ENCODE results near the gene NDC80. TPM values are rescaled to one million over a fixed set of nuclear protein-coding genes. Genes with fewer than 3 reads are reported as not detected.
A peak's percentile ranks its signal among the peaks of the same experiment; 100 is the strongest.

Gene NDC80
- total and polyA plus RNA-seq, 2 experiments from 2014 or later = 8.4 to 23.2 TPM

DNA sequence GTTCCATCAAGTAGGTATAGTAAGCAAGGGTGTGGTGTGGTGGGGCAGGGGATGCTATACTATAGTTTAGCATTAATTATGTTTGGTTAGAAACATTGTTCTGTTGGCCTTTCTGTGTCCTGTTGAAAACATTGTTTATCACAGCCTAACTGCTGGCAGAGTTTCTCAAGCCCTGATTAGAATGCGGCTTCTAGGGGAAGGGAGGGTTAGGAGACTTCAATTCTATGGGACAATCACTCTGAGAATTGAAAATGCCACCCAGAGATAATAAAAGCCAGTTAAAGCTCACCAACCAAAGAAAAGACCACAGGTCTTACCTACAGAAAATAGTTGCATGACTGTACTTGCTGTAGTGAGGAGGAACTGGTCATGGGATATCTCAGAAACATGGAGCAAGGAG lies 64.2 kb downstream of the NDC80 start:
- no peak for TF ChIP-seq CTCF (IDR thresholded peaks at IDR 0.05; ENCODE audit: low read depth, low read length)
- H3K27ac ChIP-seq = no peak overlapping the region

GRCh38 chr18:2636126-2636631 lies 64.8 kb downstream of the NDC80 start:
- Histone ChIP-seq H3K4me3 (no peak overlapping the region), H3K36me3 (no peaks in the 10 kb centered on the region), H3K9me3 (ENCODE audit: low read depth) (no peaks in the 10 kb centered on the region), H3K27me3 (no peaks in the 10 kb centered on the region), H3K4me1 (ENCODE audit: low read depth) (no peaks in the 10 kb centered on the region), H3K27ac (no peak overlapping the region)
- peak in 1 of 2 donors; percentile 39 for DNase-seq (ENCODE audit: low read depth in 1 of 2, low spot score in 1 of 2)
- no peak for TF ChIP-seq CTCF (IDR thresholded peaks at IDR 0.05; ENCODE audit: low read depth, low read length)

More for the DNA sequence above, 64.2 kb downstream of the NDC80 start:
- no peaks in the 10 kb centered on the region for H3K27me3 ChIP-seq
- H3K4me3 ChIP-seq = no peak overlapping the region
- H3K36me3 ChIP-seq = no peaks in the 10 kb centered on the region
- no peaks in the 10 kb centered on the region for H3K4me1 ChIP-seq (ENCODE audit: low read depth)
- no peak for DNase-seq (ENCODE audit: low read depth in 1 of 2, low spot score in 1 of 2)
- no peaks in the 10 kb centered on the region for H3K9me3 ChIP-seq (ENCODE audit: low read depth)

DNA sequence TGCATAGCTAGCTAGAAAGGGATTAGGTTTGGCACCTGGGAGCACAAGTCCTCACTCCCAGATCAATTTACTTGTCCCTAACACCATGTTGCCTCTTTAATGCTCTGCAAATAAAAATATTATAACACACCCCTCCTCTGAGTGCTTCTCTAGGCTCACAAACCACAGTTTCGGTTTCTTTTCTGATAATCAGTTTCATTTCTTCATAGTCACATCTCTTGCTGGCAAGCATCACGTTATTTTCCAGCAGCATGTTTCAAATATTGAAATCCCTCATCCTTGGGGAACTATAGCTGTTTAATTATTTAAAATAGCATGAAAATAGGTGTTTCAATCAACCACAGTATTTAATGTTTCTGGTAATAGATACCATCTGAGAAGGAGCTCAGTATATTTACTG lies 70.3 kb downstream of the NDC80 start:
- no peak overlapping the region for H3K4me3 ChIP-seq
- no peak for TF ChIP-seq CTCF (IDR thresholded peaks at IDR 0.05; ENCODE audit: low read depth, low read length)
- no peaks in the 10 kb centered on the region for H3K27me3 ChIP-seq
- H3K4me1 ChIP-seq (ENCODE audit: low read depth) = no peaks in the 10 kb centered on the region
- H3K9me3 ChIP-seq (ENCODE audit: low read depth) = no peaks in the 10 kb centered on the region
- DNase-seq (ENCODE audit: low read depth in 1 of 2, low spot score in 1 of 2) = peak in 1 of 2 donors; percentile 50
- H3K36me3 ChIP-seq = no peaks in the 10 kb centered on the region
- H3K27ac ChIP-seq = no peak overlapping the region

DNA sequence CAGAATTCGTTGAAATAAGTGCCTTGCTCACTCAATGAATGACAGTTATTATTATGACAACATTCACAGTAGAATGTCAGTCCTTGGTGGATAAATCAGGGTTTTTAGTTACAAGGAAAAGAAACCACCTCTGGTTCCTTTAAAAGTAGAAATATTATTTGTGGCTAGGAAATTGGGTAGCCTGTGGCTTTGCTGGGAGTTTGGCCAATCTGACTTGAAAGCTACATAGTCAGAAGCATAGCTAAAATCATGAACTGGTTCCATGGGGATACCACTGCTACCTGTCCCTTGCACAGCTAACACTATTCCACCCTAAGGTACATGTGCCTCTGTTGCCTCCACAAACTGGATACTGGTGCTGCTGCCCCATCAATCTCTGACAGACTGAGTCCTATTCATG lies 71.4 kb downstream of the NDC80 start:
- H3K27me3 ChIP-seq = no peaks in the 10 kb centered on the region
- no peak for DNase-seq (ENCODE audit: low read depth in 1 of 2, low spot score in 1 of 2)
- no peak overlapping the region for H3K27ac ChIP-seq
- H3K9me3 ChIP-seq (ENCODE audit: low read depth) = no peaks in the 10 kb centered on the region
- H3K4me1 ChIP-seq (ENCODE audit: low read depth) = no peaks in the 10 kb centered on the region
- TF ChIP-seq CTCF (IDR thresholded peaks at IDR 0.05; ENCODE audit: low read depth, low read length) = no peak
- no peak overlapping the region for H3K4me3 ChIP-seq
- no peaks in the 10 kb centered on the region for H3K36me3 ChIP-seq

DNA sequence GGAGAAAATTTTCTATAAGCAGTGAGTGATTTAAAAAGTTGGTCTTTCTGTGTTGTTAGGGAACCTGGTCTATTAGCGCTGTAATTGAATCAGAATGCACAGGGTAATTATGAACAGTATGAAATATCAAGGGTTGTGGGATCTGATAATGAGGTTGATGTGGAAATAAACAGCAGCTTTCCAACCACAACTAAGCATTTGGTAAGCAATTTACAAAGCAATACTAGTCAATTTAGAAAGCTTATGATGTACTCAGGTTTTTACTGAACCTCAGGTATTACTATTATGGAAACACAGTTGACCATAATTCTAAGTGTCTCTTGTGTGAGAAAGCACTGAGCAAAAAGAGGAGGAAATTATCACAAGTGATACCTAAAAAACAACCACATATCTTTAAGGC lies 73.2 kb downstream of the NDC80 start:
- Histone ChIP-seq H3K27ac (no peak overlapping the region), H3K4me3 (no peak overlapping the region), H3K36me3 (no peaks in the 10 kb centered on the region), H3K27me3 (no peaks in the 10 kb centered on the region), H3K4me1 (ENCODE audit: low read depth) (no peaks in the 10 kb centered on the region), H3K9me3 (ENCODE audit: low read depth) (no peaks in the 10 kb centered on the region)
- no peak for DNase-seq (ENCODE audit: low read depth in 1 of 2, low spot score in 1 of 2)
- no peak for TF ChIP-seq CTCF (IDR thresholded peaks at IDR 0.05; ENCODE audit: low read depth, low read length)

GRCh38 chr18:2651981-2652380 lies 80.6 kb downstream of the NDC80 start:
- H3K27me3 ChIP-seq = peaks cover 31% of the 10 kb centered on the region
- no peak for DNase-seq (ENCODE audit: low read depth in 1 of 2, low spot score in 1 of 2)
- H3K27ac ChIP-seq = no peak overlapping the region
- no peak for TF ChIP-seq CTCF (IDR thresholded peaks at IDR 0.05; ENCODE audit: low read depth, low read length)
- no peaks in the 10 kb centered on the region for H3K4me1 ChIP-seq (ENCODE audit: low read depth)
- H3K9me3 ChIP-seq (ENCODE audit: low read depth) = no peaks in the 10 kb centered on the region
- no peaks in the 10 kb centered on the region for H3K36me3 ChIP-seq
- H3K4me3 ChIP-seq = no peak overlapping the region
